T-helper 9 cell (primary cell): ENCODE data around the gene SLC16A3.
"Not testable (repeated sequence)": the region's sequence is repeated elsewhere in the genome, so short reads cannot be mapped to it uniquely, and the experiment has no call there.

Experiments used
- DNase-seq: peaks from one replicate; pipeline ENCODE4 v3.0.0-alpha.2; 2020

The SLC16A3 gene

DNA sequence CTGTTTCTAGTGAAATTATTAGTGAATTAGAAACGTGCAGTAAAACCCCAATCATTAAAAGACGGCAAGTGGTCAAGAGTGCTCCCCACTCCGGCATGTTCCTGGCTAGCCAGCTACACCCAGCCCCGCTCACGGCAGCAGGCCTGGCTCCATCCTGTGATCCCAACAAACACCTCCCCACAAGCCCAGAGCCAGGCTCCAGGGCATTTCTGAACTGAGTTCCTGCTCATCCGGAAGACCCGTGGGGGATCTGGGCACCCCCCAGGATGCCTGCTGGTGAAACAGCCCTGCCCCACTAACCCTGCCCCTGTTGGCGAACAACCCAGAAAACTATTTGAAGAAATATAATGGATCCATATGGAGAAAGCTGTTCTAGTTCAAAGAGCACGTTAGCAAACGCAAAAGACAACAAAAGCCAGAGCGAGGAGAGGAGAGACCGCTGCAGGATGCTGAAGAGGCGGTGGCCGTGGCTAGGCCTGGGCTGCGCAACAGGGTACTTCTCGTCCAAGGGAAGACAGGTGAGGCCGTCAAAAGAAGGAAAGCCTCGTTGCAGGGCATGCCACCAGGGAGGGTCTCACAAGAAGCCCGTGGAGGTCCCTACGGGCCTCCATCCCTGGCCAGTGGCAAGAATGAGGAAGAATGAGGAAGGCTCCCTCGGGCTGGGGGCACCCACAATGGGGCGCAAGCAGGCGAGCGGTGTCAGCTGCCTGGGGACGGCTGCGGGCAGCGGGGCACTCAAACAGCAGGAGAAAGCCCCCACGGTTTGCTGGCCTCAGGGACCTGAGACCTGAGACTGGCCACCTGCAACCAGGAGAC lies 19.2 kb downstream of the SLC16A3 start:
- no peak for DNase-seq

DNA sequence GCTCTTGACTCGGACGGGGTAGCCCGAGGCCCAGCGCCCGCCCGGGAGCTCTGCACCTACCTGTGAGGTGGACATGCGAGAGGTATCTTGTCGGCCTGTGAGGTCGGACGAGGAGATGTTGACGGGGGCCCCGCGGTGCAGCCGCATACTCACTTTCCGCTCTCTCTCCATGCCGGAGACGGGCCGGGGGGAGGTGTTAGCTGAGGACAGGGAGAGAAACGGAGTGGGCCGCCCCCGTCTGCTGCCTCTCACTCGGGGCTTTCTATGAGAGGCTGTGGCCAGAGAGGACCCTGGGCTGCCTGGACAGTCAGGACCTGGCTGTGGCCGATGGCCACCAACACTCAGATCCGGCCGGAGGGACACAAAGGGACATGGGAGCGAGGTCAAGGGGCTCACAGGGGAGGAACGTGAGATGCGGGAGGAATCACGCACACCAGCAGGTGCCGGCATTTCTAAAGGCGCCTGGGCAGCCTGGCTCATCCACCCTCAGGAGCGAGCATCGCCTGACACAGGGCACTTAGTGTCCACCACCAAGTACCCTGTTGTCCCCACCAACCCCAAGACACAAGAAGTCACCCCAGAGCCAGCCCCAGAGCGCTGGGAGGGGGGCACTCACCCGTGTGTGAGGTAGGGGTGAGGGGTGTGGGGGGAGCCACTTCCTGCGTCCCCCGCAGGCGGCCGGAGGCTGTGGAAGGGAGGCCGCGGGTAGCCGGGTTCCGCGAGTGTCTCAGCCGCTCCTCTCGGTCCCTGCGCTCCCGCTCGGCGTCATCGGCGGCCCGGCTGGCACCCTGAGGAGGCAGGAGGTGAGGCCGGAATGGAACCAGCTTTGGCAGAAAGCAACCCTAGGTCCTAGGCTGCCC lies 20.2 kb downstream of the SLC16A3 start:
- no peak for DNase-seq

DNA sequence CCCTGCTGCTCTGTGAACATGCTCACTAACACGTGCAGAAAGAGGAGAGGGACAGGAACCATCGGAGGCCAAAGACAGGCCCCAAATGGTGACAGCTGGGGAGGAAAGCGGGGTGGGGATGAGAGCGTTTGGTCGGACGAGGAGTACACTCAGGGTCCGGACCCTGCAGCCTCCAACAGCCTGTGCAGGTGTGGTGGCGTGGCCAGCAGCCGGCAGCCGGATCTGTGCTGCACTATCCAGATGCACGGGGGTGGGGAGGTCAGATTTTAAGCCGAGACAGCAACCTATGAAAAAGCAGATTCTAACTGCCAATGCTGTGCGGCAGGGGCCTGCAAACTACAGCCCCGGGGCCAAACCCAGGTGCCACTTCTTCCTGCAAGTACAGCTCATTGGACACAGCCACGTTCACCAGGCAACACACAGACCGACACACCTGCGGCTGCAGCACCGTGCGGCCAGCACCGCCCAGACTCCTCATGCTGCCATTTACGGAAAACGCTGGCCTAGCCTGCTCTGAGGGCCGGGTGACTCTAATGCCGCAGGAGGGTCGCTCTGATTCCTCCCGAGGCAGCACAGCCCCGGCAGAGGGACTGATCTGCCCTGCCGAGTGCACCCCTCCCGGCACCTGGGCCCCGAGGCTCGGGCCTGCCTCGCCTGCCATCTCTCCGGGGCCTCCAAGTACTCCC lies 21.2 kb downstream of the SLC16A3 start:
- no peak for DNase-seq

DNA sequence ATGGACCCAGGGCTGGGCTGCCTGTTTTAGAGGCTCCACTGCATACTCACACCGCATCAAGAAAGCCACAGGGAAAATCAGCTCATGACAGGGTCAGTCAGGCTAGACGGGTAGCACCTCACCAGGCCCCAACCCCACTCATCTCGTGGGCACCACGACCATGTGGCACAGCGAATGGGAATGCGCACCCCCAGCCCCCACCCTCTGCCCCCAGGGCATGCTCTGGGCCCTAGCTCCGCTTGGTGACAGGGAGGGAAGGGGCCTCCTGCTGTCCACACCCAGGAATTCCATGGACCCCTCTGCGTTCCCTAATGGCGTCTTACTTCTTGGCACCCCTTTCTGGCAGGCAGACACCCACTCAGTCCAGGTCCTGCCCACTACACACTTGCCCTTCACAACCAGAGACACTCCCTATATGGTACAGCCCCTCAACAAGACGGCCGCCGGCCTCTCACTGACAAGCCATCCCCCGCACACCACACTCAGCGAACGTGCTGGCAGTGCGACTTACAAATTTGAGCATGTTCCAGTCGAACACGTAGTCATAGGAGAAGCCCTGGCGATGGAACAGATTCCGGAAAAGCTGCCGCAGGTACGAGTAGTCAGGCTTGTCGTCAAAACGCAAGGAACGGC lies 22.1 kb downstream of the SLC16A3 start:
- no peak for DNase-seq

DNA sequence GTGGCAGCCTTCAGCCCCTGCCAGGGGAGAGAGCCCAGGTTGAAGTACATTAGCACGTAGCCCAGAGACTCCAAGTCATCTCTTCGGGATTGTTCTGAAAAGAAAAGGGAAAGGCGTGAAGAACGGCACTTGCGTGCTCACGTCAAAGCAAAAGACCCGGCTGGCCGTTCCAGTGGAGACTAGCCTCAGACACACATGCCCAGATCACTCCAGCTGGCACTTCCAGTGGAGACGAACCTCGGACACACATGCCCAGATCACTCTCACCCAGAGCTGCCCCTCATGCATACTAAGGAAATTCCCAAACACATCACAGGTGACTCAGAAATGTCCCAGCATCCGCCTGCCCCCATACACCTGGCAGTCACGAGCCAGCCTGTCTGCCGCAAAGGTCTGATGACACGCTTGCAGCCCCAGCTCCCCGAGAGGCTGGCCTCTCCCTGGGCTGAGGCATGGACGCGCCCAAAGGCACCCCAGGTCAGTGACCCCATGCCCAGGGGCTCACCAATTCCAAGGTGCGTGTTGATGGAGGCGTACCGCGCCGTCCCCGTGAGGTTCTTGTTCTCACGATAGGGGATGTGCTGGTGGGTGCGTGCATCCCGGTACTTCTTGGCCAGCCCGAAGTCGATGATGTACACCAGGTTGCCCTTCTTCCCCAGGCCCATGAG lies 23.8 kb downstream of the SLC16A3 start:
- DNase-seq = no peak

DNA sequence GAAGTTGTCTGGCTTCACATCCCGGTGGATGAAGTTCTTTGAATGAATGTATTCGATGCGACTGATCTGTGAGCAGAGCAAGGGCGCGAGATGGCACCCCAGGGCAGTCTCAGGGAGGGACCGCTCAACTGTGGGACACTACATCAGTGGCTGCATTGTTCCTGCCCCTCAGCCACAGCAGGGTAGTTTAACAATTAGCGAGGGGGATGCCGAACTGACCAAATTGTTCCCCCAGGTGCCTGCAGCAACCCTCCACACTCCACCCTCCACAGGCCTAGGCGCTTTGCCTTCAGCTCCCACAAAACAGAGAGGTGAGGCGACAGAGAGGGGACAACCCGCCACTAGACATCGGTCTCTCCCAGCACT lies 24.3 kb downstream of the SLC16A3 start:
- no peak for DNase-seq

DNA sequence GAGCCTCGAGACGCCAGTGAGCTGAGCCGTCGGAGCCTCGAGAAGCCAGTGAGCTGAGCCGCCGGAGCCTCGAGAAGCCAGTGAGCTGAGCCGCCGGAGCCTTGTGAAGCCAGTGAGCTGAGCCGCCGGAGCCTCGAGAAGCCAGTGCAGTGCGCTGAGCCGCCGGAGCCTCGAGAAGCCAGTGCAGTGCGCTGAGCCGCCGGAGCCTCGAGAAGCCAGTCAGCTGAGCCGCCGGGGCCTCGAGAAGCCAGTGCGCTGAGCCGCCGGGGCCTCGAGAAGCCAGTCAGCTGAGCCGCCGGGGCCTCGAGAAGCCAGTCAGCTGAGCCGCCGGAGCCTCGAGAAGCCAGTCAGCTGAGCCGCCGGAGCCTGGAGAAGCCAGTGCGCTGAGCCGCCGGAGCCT lies 25.3 kb downstream of the SLC16A3 start:
- not testable (repeated sequence) for DNase-seq

DNA sequence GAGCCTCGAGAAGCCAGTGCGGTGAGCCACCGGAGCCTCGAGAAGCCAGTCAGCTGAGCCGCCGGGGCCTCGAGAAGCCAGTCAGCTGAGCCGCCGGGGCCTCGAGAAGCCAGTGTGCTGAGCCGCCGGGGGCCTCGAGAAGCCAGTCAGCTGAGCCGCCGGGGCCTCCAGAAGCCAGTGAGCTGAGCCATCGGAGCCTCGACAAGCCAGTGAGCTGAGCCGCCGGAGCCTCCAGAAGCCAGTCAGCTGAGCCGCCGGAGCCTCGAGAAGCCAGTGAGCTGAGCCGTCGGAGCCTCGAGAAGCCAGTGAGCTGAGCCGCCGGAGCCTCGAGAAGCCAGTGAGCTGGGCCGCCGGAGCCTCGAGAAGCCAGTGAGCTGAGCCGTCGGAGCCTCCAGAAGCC lies 25.9 kb downstream of the SLC16A3 start:
- not testable (repeated sequence) for DNase-seq

DNA sequence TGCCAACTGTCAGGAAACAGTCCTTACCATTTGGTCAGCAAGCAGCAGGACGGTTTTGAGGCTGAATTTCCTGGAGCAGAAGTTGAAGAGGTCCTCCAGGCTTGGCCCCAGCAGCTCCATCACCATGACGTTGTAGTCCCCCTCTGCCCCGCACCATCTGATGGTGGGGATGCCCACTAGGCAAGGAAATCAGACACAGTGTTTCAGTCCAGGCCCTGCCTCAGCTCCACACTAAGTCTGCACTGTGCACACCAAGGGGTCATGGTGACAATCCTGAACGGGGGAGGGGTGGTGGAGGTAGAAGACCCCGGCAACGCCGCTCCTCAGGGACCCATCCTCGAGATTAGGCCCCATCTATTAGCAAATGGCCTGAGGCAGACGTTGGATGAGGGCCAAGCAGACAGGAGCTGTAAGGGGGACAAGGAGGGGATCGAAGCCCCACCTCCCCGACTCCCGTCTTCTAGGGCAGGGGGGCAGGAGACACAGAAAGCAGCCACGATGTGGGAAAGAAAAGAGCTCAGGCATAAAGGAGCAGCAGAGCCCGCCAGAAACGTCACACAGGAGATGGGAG lies 26.6 kb downstream of the SLC16A3 start:
- no peak for DNase-seq

DNA sequence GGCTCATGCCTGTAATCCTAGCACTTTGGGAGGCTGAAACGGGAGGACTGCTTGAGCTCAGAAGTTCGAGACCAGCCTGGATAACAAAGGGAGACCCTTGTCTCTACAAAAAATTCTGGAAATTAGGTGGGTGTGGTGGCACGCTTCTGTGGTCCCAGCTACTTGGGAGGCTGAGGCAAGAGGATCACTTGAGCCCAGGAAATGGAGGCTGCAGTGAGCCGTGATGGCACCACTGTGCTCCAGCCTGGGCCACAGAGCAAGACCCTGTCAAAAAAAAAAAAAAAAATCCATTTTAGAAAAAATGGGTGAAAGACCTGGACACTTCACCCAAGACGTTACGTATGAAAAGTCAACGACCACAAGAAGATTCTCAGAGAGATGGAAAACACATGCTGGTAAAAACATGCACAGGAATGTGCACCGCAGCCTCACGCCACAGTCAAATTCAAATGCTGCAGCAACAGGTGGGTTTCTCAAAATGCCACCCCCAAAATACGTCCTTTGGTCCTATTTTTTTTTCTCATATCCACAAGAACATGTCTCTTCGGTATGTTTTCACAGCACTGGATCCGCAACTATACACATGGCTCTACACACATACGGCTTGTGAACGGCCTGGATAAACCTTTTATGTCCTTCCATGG lies 27.5 kb downstream of the SLC16A3 start:
- no peak for DNase-seq

DNA sequence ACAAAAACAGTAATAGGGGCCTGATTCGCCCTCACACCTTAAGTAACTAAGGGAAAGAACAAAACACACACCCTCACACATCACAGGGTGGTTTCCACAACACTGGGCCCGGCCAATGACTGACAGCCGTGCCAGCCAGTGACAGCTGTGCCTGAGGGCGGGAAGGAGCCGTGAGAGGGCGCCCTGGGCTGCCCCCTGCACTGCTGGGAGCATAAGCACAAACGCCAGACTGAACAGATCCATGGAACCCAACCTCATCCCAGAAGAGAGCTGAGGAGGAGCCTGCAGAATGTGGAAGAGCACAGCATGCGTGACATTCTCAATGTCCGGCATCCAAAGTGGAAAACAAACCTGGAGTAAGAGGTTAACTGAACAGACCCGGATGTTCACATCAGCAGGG lies 28.6 kb downstream of the SLC16A3 start:
- DNase-seq = no peak

DNA sequence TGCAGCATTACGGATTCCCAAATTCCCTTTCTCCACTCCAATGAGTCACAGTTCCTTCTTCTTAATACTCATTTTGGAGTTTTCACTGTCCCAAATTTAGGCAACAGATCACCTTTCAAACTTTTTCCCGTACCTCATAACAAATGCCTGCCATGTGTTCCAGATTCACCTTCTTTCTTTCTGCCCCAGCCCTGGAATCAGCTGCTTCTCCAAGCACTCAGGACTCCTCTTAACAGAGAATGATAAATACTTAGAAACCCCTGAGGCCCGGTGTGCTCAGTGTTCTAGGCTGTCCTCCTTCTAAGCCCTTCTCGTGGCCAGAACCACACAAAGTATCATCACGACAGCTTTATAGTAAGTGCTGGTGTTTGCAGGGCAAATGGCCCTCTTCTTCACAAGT lies 29.7 kb downstream of the SLC16A3 start:
- no peak for DNase-seq

DNA sequence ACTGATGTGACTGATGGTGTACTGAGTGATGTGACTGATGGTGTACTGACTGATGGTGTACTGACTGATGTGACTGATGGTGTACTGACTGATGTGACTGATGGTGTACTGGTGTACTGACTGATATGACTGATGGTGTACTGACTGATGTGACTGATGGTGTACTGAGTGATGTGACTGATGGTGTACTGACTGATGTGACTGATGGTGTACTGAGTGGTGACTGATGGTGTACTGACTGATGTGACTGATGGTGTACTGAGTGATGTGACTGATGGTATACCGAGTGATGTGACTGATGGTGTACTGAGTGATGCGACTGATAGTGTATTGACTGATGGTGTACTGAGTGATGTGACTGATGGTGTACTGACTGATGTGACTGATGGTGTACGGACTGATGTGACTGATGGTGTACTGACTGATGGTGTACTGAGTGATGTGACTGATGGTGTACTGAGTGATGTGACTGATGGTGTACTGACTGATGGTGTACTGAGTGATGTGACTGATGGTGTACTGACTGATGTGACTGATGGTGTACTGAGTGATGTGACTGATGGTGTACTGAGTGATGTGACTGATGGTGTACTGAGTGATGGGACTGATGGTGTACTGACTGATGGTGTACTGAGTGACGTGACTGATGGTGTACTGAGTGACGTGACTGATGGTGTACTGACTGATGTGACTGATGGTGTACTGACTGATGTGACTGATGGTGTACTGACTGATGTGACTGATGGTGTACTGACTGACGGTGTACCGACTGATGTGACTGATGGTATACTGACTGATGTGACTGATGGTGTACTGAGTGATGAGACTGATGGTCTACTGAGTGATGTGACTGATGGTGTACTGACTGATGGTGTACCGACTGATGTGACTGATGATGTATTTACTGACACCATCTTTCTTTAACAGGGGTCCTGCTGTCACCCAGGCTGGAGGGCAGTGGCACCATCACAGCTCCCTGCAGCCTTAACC lies 31.4 kb downstream of the SLC16A3 start:
- not testable (repeated sequence) for DNase-seq

DNA sequence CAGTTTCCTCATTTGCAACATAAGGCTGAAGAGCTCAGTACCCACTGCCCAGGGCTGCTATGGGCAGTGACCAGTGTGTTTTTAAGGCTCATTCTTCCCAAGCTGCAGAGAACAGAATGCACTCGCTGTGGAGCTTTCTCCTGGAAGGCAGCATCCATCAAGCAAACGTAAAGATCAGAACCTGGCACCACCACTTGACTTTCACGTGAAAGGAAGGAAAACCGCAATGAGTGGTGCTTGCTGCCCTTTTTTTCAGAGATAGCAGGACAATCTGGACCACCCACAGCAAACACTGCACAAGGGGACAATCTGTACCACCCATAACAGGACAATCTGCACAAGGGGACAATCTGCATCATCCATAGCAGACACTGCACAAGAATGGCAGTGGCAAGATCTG lies 33.5 kb downstream of the SLC16A3 start:
- DNase-seq = no peak

DNA sequence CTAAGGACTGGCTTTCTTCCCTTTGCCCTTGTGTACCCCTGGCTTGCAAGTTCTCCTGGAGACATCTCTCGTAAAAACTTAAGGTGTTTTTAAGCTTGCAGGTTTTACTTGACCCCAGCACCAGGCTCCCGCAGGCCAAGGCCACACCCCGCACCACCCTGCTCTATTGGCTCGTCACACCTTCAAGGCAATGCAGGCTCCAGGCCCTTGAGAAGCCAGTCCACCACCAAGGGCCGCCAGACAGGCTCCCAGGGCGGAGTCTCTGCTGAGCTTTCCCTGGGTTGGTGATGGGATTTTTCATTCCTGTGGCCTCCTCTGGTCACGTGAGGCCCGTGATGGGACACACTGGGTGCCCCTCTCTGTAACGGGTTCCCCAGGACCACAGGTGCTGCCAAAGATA lies 34.8 kb downstream of the SLC16A3 start:
- no peak for DNase-seq

DNA sequence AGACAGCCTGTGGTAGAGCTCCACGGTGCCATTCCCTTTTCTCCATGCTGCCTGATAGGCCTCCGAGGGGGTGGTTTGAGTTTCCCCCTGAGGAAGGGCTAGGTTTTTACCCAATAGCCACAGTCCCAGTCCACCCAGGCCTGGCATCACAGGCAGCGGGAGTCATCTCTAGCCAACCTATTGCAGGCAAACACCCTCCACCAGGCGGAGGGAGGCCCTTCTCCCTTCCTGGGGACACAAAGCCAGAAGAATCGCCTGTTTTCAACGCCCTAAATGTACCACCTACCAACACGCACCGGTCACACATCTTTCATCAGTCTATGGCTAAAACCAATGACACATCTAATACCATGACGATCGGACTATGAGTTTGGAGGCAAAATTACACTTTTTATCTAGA lies 37.3 kb downstream of the SLC16A3 start:
- DNase-seq = no peak

DNA sequence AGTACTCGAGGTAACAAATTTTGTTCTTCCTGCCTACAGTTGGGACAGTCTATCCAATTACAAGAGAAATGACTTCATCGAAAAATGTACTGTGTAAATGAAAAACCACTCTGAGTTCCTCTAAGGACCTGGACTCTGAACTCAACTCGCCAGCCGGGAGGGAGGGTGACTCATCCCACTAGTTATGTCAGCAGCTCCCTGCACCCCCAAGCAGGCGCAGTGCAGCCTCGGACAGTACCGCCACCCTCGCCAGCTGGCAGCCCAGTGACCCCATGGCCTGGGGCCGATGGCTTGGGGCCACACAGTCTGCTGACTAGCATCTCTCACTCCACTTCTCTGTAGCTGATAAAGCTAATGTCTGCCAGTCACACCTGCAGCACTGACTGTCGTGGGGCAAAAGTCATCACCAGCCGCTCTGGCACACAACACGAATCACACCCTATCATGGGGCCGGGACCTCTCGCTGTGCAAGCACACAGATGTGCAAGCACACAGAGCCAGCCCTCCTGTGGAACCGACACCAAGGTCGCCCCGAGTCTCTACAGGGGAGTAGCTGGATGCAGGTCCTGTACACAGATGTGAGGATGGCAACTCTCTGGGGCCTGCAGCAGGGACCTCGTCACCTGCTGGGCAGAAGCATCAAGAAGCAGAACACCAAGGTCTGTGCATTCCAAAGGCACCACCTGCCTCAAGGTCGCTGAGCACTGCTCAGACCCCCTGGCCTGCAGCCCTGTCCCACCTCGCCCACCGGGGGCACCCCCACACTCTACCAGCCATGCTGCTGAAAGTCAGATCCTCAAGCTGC lies 38.9 kb downstream of the SLC16A3 start:
- DNase-seq = no peak

DNA sequence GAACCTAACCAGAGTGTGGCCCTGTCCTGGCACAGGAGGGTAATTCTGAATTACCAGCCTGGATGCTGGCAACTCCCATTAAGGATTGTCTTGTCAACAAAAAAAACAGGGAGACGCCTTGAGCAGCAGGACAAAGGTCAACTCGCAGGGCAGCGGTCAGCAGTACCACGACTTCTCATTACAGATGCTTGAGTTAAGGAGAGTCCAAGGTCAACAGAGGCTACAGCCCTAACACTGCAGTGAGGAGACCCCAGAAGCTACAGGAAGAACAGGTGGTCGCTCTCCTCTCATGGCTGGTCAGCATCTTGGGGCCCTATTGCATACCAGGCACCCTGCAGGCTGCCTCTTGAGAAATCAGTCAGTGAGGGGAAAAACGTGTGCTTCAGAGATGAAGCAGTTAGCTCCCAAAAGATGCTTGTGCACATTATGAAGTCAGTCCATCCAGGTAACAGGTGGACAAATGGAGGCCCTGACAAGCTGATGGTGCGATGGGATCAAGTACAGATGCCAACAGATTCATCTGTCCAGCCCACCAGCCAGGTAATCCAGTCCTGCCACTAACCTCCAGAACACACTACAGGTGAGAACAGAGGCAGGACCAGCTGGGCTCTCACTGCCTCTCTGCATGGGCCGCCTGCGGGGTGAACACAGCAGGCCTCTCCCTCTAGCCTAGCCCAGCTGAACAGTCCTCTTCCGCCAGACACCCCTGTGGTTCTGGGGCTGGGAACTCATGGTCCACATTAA lies 40.5 kb downstream of the SLC16A3 start:
- DNase-seq = no peak
